ENCODE results near the gene SRP19. TPM values are rescaled to one million over a fixed set of nuclear protein-coding genes. Genes with fewer than 3 reads are reported as not detected.

Gene SRP19
- total and polyA plus RNA-seq, 12 donors = 18.4 to 247 (median 77.1) TPM

- Histone ChIP-seq H3K4me3 (no peak overlapping the region), H3K36me3 (replicated peaks in 1 of 2) (peaks cover 0 to 71% of the 10 kb centered on the region in 2 donors), H3K9me3 (replicated peaks in 1 of 3) (no peaks in the 10 kb centered on the region), H3K27ac (no peak overlapping the region), H3K27me3 (no peaks in the 10 kb centered on the region), H3K4me1 (replicated peaks in 1 of 2) (peaks cover 9 to 25% of the 10 kb centered on the region in 2 donors)
- no peak for TF ChIP-seq POLR2A (IDR thresholded peaks at IDR 0.05)
- WGBS, 4 donors = 91 to 98% (median 95%) methylated on average over 2 of the region's 2 CpGs
- intact Hi-C loops (cut with DNase I) = loop anchor here in 1 of 2 donors (10.0 kb wide), 1 partner anchor 58 kb away; the partner anchor contains the start of gene REEP5
- no peak for DNase-seq
Measured at GRCh38 chr5:112866739-112867138, 5.7 kb downstream of the SRP19 start.

GRCh38 chr5:112867411-112867810, 6.3 kb downstream of the SRP19 start:
- TF ChIP-seq CTCF (IDR thresholded peaks at IDR 0.05) (no peak), POLR2A (IDR thresholded peaks at IDR 0.05) (no peak)
- WGBS, 4 donors = 84 to 93% (median 88%) methylated on average over 5 of the region's 5 CpGs
- Histone ChIP-seq H3K27me3 (no peaks in the 10 kb centered on the region), H3K36me3 (replicated peaks in 1 of 2) (peaks cover 0 to 71% of the 10 kb centered on the region in 2 donors), H3K9me3 (replicated peaks in 1 of 3) (no peaks in the 10 kb centered on the region), H3K27ac (no peak overlapping the region), H3K4me3 (no peak overlapping the region), H3K4me1 (replicated peaks in 1 of 2) (peaks cover 2 to 19% of the 10 kb centered on the region in 2 donors)
- intact Hi-C loops (cut with DNase I) = loop anchor here in 1 of 2 donors (10.0 kb wide), 1 partner anchor 57 kb away; the partner anchor contains the start of gene REEP5
- DNase-seq = no peak

- intact Hi-C loops (cut with DNase I) = loop anchor here in 1 of 2 donors (10.0 kb wide), 1 partner anchor 55 kb away; the partner anchor contains the start of gene REEP5
- no peak for TF ChIP-seq CTCF (IDR thresholded peaks at IDR 0.05)
- TF ChIP-seq POLR2A (IDR thresholded peaks at IDR 0.05) = no peak
- 92 to 100% (median 98%) methylated on average over 3 of the region's 3 CpGs for WGBS, 4 donors
- peaks cover 0 to 60% of the 10 kb centered on the region in 2 donors for H3K36me3 ChIP-seq (replicated peaks in 1 of 2)
- H3K27ac ChIP-seq = no peak overlapping the region
- no peaks in the 10 kb centered on the region for H3K27me3 ChIP-seq
- no peak overlapping the region for H3K4me3 ChIP-seq
- H3K9me3 ChIP-seq (replicated peaks in 1 of 3) = no peaks in the 10 kb centered on the region
- no peaks in the 10 kb centered on the region for H3K4me1 ChIP-seq (replicated peaks in 1 of 2)
- no peak for DNase-seq
Measured at GRCh38 chr5:112869948-112870347, 8.9 kb downstream of the SRP19 start.

GRCh38 chr5:112870966-112871365, 9.9 kb downstream of the SRP19 start:
- no peak overlapping the region for H3K4me3 ChIP-seq
- TF ChIP-seq POLR2A (IDR thresholded peaks at IDR 0.05) (no peak), CTCF (IDR thresholded peaks at IDR 0.05) (no peak)
- H3K27me3 ChIP-seq = no peaks in the 10 kb centered on the region
- intact Hi-C loops (cut with DNase I) = no loop called here
- no peak for DNase-seq
- WGBS, 4 donors = 58 to 86% (median 63%) methylated on average over 3 of the region's 3 CpGs
- no peaks in the 10 kb centered on the region for H3K4me1 ChIP-seq (replicated peaks in 1 of 2)
- no peaks in the 10 kb centered on the region for H3K9me3 ChIP-seq (replicated peaks in 1 of 3)
- no peak overlapping the region for H3K27ac ChIP-seq
- peaks cover 0 to 50% of the 10 kb centered on the region in 2 donors for H3K36me3 ChIP-seq (replicated peaks in 1 of 2)

GRCh38 chr5:112876362-112876761, 15.3 kb downstream of the SRP19 start:
- TF ChIP-seq CTCF (IDR thresholded peaks at IDR 0.05) = no peak
- no peak for TF ChIP-seq POLR2A (IDR thresholded peaks at IDR 0.05)
- no peak overlapping the region for H3K4me3 ChIP-seq
- H3K9me3 ChIP-seq (replicated peaks in 1 of 3) = no peaks in the 10 kb centered on the region
- H3K36me3 ChIP-seq (replicated peaks in 1 of 2) = peaks cover 0 to 19% of the 10 kb centered on the region in 2 donors
- no peak for DNase-seq
- H3K27ac ChIP-seq = no peak overlapping the region
- 73 to 82% (median 79%) methylated on average over 2 of the region's 2 CpGs for WGBS, 4 donors
- intact Hi-C loops (cut with DNase I) = no loop called here
- no peaks in the 10 kb centered on the region for H3K27me3 ChIP-seq
- H3K4me1 ChIP-seq (replicated peaks in 1 of 2) = peaks cover 0 to 9% of the 10 kb centered on the region in 2 donors

All from adrenal gland (tissue), 12 donors.